Sigmoid colon (tissue), 4 donors: ENCODE data around the gene HS3ST3B1.

Experiments
- EP300 ChIP-seq, 4 donors: sonication (generic); formaldehyde crosslinking; IDR thresholded peaks; one replicate each; pipeline ENCODE4 v1.6.1; 2017; ENCODE audit warnings: antibody characterized with exemption in 4 of 4
- POLR2A ChIP-seq, 2 donors: fragments of 450-650 bp; IDR thresholded peaks; one replicate each; pipeline ENCODE4 v1.6.1; 2016; ENCODE audit warnings: antibody characterized with exemption in 2 of 2, mild to moderate bottlenecking in 2 of 2, moderate library complexity in 2 of 2
- POLR2AphosphoS5 ChIP-seq, 4 donors: sonication (generic); formaldehyde crosslinking; IDR thresholded peaks; one replicate each; pipeline ENCODE4 v1.6.1; 2017; ENCODE audit warnings: antibody characterized with exemption in 4 of 4
- TF ChIP-seq, protein P1 (sequence below), 4 experiments: fragments of 450-650 bp in 3 of 4; fragments of 200-600 bp in 1 of 4; IDR thresholded peaks; one replicate each; pipeline ENCODE4 v1.5.1; 2016 to 2019; ENCODE audit warnings: antibody characterized with exemption in 4 of 4, mild to moderate bottlenecking in 3 of 4, moderate library complexity in 2 of 4

DNA sequence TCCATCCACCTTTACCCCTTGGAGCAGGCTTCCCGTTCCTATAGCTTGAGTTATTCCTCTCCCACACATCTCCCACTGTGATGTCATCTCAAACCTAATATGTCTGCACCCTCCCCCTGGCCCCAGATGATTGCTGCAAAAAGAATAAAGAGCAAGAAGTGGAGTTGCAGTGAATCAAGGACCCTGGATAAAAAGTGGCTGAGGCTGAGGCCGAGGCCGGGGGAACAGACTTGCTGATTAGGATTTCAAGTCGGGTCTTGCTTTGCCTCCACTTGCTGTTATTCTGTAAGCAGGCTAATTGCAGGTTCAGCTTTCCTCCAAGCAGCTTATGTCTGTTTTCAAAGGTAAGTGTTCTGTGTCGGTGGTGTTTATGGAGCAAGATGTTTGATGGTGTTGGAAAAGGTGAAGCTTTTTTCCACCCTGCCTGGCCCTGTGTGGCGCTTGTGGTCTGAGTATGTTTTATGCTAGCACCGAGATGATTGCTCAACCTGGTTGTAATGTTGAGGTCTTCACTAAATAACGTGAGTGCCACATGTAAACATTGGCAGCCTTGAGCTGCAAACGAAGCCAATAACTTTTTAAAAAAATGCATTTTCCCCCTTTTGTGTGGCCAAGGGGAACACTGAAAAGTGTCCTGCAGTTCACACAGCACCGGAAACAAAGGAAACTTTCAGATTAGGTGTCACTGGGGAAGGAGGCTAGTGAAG is 15.4 kb downstream of the HS3ST3B1 start:
- TF ChIP-seq POLR2A (IDR thresholded peaks at IDR 0.05) = no peak
- TF ChIP-seq EP300 (IDR thresholded peaks at IDR 0.05) = no peak
- TF ChIP-seq, protein P1, sequence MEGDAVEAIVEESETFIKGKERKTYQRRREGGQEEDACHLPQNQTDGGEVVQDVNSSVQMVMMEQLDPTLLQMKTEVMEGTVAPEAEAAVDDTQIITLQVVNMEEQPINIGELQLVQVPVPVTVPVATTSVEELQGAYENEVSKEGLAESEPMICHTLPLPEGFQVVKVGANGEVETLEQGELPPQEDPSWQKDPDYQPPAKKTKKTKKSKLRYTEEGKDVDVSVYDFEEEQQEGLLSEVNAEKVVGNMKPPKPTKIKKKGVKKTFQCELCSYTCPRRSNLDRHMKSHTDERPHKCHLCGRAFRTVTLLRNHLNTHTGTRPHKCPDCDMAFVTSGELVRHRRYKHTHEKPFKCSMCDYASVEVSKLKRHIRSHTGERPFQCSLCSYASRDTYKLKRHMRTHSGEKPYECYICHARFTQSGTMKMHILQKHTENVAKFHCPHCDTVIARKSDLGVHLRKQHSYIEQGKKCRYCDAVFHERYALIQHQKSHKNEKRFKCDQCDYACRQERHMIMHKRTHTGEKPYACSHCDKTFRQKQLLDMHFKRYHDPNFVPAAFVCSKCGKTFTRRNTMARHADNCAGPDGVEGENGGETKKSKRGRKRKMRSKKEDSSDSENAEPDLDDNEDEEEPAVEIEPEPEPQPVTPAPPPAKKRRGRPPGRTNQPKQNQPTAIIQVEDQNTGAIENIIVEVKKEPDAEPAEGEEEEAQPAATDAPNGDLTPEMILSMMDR (IDR thresholded peaks at IDR 0.05) = no peak
- no peak for TF ChIP-seq POLR2AphosphoS5 (IDR thresholded peaks at IDR 0.05)
